Pons (tissue), 1 donor: ENCODE data around the gene EIF5AL1.
"Not testable (repeated sequence)": the region's sequence is repeated elsewhere in the genome, so short reads cannot be mapped to it uniquely, and the experiment has no call there.

ENCODE experiments used
- DNase-seq: peaks from one replicate; pipeline ENCODE4 v3.0.0-alpha.2; 2016; ENCODE audit warnings: low spot score

EIF5AL1 gene

DNA sequence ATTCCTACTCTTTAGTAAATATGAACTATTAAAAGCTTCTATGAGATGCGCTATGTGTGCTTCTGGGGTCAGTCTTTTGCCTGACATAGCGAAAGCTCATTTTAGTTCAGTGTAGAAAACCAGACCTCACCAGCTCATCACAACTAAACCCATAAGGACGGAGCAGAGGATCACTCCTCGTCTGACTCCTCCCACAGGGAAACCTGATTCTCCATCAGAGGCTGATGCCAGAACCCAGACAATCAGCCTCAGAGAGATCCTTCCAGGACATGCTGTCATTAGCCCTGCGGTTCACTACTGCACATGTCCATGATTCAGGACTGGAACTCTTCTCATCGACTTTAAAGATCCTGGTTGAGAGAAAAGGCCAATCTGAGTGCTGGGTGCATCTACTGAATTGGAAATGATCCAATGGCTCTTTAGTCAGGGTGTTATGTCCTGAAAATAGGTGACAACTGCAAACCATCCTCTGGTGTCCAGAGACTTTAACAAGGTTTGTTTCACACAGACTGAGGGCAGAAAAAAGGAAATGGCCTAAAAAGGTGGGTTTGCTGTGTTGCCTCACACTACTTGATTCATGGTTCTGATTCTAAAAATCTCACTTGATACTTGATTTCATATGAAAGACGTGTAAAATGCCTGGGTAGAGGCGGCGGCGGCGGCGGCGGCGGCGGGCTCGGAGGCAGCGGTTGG is at the start of gene EIF5AL1:
EIF5AL1 (plus strand) TSS at position 643 of the 693 bp plus-strand sequence. CDS start 117 bp downstream, outside the sequence.
- DNase-seq: not testable (repeated sequence)

DNA sequence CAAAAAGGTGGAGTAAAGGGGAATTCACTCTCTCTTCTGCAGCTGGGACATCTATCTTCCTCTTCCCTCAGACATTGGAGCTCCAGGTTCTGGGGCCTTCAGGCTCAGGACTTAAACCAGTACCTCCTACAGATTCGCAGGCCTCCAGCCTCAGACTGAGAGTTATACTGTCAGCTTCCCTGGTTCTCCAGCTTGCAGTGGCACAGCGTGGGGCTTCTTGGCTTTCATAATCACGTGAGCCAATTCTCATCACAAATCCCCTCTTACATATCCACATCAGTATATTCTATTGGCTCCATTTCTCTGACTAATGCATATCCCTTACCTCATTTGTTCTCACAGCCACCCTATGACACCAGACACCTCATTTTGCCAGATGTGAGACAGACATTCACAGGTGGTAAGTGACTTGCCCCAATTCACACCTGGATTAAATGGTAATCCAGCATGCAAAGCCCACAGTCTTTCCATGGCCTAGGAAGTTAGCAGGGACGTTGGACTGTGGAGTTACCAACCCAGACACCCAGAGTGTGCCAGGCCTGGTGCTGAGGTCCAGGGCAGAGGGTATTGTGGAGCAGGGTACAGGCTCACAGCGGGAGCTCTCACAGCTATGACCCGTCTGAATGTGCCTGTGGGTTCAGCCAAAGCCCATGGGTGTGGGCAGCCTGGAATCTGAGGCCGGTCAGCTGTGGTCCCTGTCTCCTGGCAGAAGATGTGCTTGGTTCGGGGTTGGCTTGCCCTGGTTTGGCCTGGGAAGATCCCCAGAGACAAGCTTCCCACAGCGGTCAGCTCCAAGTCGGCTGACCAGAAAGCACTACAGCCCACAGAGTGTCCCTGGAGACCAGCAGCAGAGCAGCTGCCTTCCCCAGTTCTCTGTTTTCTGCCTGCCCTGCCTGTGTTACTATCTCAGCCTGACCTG is 48.5 kb upstream of the EIF5AL1 start:
- DNase-seq: no peak

DNA sequence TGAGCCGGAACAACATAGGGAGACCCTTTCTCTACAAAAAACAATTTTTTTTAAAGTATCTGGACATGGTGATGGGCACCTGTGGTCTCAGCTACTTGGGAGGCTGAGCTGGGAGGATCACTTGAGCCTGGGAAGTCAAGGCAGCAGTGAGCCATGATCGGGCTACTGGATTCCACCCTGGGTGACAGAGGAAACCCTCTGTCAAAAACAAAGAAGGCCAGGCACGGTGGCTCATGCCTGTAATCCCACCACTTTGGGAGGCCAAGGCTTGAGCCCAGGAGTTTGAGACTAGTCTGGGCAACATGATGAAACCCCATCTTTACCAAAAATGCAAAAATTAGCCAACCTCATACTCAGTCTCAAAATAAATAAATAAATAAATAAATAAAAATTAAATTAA is 47.0 kb upstream of the EIF5AL1 start:
- DNase-seq: no peak

DNA sequence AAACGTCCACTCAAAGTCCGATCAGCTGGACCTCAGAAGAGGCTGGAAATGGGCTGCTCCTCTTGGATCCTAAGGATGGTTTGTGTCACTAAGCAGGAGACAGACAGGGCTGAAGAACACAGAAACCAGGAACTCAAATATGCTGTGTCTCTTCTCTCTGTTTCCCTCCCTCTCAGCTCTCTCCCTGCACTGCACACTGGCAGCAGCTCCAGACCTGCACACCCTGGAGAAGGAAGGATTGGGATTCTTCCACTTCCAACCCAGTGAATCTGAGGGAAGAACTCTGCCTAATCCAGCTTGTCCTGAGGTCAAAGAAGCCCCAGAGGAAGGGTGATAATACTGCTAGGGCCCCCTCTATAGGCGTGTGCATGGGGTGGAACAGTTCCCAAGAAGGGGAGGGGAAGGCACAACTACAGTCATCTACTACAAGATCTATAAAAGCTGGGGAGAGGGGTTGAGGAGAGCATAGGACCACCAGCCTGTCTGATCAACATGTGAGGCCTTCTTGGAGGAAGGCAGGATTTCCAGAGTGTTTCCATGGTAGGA is 44.2 kb upstream of the EIF5AL1 start:
- no peak for DNase-seq

DNA sequence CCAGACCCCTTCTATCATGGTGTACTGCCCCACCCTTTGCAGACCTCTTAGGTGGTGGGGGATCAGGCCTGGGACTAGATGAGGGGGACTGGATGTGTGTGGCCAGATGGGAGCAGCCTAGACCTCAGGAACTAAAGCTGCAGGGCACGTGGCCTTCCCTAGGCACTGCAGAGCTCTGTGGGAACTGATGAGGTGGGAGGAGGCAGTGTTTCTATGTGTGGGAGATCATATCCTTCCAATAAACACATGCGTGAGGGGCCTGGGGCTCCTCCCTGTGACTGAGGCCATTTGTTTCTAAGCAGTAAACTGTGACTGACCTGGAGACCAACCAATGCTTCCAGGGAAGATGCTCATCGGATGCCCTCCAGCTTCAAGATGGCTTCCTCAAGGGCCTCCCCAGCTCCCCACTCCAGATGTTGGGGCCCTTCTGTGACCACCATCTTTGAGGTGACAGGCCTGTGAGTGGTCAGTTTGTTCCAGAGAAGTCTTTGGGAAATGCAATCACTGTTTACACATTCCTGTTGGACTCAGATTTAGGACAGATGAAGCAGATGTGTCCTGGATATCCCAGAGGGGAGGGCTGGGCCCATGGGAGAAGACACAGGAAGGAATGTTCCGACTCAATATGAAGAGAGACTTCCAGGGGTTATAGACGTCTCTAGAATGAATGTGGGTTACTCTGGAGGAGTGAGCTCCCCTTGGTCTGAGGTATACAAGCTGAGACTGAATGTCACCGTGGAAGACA is 43.3 kb upstream of the EIF5AL1 start:
- no peak for DNase-seq

DNA sequence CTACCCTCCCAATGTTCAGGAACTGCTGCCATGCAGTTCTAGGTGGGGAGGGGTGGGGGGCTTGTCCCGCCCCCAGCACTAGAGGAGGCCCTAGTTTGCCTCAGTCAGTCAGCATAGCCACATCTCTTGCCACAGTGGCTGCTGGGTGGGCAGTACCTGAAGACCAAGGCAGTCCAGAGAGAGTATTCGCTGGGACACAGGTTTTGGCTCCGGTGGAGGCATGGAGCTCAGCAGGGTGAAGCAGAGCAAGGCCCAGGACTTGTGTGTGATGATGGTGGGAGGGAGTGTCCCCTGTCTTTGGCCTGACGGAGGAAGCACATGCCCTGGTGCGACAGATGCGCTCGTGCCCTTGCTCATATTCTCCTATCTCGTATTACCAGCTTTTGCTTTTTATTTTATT is 42.2 kb upstream of the EIF5AL1 start:
- no peak for DNase-seq

DNA sequence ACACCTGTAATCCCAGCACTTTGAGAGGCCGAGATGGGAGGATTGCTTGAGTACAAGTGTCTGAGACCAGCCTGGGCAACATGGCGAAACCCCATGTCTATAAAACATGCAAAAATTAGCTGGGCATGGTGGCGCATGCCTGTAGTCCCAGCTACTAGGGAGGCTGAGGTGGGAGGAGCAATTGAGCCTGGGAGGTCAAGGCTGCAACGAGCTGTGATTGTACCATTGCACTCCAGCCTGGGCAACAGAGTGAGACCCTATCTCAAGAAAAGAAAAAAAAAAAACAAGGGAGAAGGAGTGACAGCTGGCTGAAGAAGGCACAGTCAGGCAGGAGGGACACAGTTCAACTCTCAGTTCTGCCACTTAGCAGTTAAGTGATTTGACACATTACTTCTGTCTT is 40.6 kb upstream of the EIF5AL1 start:
- DNase-seq: no peak

DNA sequence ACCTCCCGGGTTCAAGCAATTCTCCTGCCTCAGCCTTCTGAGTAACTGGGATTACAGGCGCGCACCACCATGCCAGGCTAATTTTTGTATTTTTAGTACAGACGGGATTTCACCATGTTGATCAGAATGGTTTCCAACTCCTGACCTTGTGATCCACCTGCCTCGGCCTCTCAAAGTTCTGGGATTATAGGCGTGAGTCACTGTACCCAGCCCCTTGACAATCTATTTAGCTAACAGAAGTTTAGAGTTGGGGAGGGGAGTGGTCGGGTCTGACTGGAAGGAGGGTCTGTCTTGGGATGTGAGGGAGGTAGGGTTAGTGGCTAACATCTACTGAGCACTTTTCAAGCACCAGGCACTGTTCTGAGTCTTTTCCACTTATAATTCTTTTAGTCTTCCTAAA is 39.9 kb upstream of the EIF5AL1 start:
- no peak for DNase-seq

DNA sequence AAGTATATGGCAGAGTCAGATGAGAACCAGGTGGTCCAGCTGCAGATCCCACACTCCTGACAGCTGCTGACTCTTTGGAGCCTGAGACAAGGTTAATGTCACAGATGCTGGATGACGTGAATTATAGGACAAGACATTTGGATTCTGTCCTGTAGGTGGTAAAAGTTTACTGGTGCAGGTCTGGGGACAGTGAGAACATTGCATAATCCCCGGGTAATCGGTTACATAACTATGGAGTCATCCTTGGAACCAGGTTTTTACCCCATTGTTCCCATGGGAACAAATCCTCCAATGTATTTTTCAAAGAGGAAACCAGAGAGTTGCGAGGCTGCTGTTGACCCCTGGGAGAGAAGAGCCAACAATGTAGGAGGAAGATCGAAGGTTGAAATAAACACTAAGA is 39.4 kb upstream of the EIF5AL1 start:
- DNase-seq: no peak

DNA sequence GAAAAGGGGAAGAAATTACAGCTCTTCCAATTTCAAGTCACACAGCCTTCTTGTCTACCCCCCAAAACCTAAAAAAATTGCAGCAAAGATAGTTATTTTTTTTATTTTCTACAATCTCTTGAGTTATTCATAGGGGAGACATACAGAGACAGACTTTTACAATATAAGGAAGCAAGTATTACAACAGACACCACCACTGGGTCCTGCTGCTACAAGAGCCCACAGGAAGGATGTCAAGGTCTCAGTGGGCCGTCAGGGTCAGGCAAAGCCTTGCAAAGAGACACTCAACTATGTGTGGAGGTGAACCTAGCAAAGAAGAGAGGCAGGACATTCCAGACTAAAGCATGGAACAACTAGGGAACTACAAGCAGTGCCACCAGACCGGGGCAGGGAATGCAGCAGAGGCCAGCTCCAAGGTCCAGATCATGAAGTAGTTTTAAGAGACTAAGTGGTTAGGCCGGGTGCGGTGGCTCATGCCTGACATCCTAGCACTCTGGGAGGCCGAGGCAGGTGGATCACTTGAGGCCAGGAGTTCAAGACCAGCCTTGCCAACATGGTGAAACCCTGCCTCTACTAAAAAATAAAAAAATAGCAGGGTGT is 38.7 kb upstream of the EIF5AL1 start:
- no peak for DNase-seq

DNA sequence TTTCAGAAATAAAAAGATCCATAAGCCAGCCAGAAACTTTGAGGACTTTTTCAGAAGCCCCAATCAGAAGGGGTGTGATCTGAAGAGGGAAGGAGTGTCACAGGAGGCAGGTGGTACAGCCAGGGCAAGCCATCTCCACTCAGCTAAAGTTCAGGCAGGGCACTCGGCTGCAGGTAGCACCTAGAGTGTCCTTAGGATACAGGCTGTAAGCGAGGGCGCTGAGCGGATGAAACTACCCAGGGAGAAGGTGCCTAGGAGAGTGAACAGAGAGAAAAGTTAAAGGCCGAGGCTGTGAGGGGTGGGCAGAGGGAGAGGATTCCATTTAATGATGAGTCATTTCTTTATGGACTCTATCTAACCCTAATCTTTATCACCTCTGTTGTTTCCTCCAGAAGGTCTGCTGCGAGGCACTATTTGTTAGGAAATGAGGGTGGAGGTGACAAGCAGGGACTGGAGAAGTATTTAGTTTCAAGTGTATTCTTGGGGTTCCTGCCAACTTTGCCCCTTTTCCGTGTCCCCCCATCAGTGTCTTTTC is 37.1 kb upstream of the EIF5AL1 start:
- DNase-seq: no peak

DNA sequence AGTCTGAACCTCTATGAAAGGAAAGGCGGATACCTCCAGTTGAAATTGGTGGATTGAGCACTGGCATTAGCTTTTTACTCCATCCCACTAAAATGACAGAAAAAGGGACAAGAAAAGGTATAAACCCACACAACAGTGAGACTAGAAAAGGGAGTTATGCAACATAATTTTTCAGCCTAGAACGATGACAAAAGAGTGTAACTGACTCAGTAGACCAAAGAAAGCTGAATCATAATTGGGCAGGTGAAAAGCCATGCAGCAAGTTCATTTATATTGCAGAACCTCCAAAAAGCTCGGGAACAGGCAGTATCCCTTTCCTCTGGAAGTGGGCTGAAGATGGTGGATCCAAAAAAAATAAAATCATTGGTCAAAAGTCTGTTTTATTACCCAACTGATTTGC is 36.5 kb upstream of the EIF5AL1 start:
- no peak for DNase-seq

DNA sequence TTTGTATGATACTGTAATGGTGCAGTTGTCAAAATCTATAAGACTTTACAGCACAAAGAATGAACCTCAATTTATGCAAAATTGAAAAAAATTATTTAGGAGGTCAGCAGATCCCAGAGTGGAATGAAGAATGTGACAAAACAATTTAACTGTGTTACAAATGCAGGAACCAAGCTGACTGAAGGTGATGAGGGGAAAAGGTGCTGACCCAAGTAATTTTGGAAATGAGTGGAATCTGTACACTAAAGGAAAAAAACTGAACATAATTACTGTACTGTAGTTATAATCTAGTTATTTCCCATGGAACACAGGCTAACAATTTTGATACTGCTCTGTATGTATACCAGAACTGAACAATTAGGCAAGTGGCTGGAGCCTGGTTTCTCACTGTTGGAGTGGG is 35.7 kb upstream of the EIF5AL1 start:
- no peak for DNase-seq

DNA sequence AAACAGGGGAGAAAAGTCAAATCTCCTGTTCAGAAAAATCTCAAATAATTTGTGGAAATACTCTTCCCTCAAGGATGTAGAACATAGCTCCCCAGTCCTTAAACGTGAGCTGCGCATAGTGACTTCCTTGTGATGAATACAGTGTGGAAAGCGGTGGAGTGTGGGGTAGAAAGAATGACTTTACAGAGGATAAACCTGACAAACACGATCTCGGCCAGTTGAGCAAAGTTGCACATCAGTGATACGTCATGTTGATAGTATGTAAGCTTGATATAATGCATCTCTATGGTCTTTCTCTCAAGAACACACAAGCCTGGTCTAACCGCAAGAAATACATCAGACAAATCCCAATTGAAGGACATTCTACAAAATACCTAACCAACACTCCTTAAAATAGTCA is 34.9 kb upstream of the EIF5AL1 start:
- no peak for DNase-seq

DNA sequence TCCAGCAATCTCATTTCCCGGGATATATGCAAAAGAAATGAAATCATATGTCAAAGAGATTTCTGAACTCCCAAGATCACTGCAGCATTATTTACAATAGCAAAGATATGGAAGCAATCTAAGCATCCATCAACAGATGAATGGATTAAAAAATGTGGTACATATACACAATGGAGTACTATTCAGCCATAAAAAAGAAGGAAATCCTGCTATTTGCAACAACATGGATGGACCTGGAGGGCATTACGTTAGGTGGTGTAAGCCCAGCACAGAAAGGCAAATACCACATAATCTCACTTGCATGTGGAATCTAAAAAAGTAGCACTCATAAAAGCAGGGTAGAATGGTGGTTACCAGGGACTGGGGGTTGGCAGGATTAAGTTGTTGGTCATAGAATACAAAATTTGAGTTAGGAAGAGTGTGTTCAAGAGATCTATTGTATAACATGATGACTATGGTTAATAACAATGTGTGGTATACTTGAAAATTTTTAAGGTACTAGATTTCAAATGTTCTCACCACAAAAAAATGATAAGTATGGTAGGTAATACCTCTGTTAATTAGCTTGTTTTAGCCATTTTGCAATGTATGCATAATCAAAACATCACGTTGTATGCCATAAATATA is 32.9 kb upstream of the EIF5AL1 start:
- no peak for DNase-seq

DNA sequence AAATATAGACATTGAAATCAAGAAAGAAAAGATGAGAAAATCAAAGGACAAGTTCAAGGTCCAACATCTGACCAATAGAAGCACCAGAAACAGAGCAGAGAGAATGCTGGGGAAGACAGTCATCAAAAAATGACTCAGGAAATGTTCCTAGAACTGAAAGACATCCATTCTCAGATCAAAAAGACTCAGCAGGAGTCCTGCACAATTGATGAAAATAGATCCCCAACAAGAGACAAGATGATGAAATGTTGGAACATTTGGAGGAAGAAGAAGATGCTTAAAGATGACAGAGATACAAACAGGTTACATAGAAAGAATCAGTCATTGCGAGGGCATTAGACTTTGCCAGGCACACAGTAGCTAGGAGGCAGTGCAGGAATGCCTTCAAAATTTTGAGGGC is 30.0 kb upstream of the EIF5AL1 start:
- no peak for DNase-seq

DNA sequence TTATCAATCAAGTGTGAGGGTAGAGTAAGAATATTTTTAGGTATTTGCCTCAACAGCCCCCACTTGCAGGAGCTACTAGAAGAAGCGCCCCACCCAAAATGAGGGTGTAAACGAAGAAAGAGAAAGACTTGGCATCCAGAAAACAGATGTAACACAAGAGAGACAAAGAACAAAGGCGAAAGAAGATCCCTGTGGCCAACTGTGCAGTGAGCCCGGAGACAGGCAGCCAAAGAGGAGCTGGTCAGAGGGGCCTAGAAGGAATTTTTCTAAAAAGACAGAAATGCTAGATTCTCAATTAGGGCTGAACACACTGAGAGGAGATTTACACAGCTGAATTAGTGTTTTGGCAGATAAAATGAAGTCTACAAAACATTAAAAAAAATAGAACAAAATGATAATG is 29.6 kb upstream of the EIF5AL1 start:
- DNase-seq: no peak

DNA sequence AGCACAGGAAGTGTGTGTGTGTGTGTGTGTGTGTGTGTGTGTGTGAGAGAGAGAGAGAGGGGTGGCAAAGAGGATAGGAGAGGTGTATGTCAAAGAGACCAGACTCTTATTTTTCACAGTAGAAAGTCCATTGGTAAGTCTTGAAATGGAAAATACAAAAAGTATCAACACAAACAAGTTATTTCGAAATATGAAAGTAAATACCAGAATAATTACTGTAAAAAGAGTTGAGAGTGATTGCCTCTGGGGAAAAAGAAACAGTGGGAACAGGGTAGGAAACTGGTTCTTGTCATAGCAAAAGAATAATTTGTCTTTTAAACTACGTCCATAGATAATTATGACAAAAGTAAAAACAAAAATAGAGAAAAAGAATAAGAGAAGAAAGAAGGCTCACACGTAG is 29.0 kb upstream of the EIF5AL1 start:
- DNase-seq: no peak

DNA sequence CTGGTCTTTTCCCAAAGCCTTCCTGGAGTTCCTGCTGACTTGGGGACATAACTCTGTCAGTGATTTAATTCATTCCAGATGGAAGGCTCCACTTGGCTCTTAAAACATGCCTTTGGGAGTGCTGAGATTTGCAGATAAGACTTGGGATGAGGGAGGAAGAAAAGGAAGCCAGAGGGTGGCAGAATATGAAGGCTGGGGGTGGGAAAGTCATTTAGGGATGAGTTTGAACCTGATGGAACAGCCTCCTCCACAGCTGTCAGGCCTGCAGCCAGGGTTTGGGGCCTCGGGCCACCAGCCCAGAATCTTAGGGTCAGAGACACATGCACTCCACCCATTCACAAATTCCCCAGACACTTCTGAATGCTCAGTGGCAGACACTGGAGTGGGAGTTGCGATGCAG is 28.4 kb upstream of the EIF5AL1 start:
- DNase-seq: no peak

DNA sequence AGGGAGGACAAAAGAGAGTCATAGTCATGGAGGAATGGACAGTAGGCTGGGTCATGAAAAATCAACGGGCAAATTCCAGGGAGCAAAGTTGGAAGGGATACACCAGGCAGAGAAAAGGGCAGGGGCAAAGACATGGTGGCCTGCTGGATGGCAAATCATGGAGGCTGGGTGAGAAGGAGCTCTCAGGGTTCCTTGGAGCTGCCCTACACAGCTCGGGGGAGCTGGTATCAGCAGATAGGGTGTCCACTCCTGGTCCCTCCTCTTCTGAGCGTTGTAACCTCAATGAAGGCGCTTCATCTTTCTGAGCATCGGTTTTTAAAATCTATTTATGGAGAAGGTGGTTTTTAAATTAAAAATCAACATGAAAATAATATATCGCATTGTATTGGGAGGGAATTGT is 27.9 kb upstream of the EIF5AL1 start:
- no peak for DNase-seq
